Esophagus mucosa (tissue), 1 donor: Measurements from ENCODE around the gene GLYATL3. TPM values are rescaled to one million over a fixed set of nuclear protein-coding genes. Genes with fewer than 3 reads are reported as not detected.

Experiments used
- total RNA-seq: library from RNA; stranded (reverse); gene quantifications from one replicate; pipeline ENCODE4 v1.2.4, GENCODE V29; 2023
- donor health status: DM: yes; HTN: yes; CAD: no.

The GLYATL3 gene
- total RNA-seq, 1 donor from 2014 or later: not detected

Other genes starting within 250 kb of the GLYATL3 start
- 15.3 TPM for gene MMUT, start 36.7 kb upstream of the GLYATL3 start, total RNA-seq
- gene CENPQ, start 36.6 kb upstream of the GLYATL3 start, total RNA-seq: 3.3 TPM
- 9.3 TPM for gene C6orf141, start 50.7 kb downstream of the GLYATL3 start, total RNA-seq
- gene RHAG, start 136.9 kb downstream of the GLYATL3 start, total RNA-seq: not detected
- gene CRISP2, start 213.6 kb downstream of the GLYATL3 start, total RNA-seq: not detected
- 8.1 TPM for gene CRISP3, start 244.5 kb downstream of the GLYATL3 start, total RNA-seq